Measurements from ENCODE around the gene RAP1GAP2.

Gene RAP1GAP2

DNA sequence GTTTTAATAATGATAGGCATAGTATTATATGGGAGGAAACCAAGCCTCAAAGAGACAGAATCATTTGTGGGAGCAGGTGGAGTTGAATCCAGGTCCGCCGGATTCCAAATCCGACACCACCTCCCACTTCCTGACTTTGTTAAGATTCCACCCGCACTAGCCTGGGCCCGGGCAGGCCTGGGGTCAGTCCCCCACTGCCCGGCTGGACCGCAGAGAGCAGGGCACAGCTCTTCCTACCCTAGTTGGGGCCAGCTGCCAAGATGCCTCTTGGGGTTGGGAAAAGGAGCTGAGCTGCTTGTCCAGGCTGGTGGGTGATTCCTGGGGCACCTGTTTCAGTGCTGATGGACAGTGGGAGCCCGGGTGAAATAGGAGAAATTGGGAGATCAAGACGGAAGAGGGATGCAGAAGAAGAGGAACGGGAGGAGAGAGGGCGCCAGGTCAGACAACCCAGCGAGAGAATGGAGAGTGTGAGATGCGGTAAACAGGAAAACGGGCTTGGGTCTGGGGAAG lies 213.2 kb downstream of the RAP1GAP2 start:
- no peak for DNase-seq
- H3K27me3 ChIP-seq (ENCODE audit: insufficient read depth, low read depth, severe bottlenecking) = no peaks in the 10 kb centered on the region
- TF ChIP-seq, protein P1, sequence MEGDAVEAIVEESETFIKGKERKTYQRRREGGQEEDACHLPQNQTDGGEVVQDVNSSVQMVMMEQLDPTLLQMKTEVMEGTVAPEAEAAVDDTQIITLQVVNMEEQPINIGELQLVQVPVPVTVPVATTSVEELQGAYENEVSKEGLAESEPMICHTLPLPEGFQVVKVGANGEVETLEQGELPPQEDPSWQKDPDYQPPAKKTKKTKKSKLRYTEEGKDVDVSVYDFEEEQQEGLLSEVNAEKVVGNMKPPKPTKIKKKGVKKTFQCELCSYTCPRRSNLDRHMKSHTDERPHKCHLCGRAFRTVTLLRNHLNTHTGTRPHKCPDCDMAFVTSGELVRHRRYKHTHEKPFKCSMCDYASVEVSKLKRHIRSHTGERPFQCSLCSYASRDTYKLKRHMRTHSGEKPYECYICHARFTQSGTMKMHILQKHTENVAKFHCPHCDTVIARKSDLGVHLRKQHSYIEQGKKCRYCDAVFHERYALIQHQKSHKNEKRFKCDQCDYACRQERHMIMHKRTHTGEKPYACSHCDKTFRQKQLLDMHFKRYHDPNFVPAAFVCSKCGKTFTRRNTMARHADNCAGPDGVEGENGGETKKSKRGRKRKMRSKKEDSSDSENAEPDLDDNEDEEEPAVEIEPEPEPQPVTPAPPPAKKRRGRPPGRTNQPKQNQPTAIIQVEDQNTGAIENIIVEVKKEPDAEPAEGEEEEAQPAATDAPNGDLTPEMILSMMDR (IDR thresholded peaks at IDR 0.05; ENCODE audit: low read depth, low read length) = no peak
- peaks cover 51% of the 10 kb centered on the region for H3K36me3 ChIP-seq
- no peak overlapping the region for H3K4me3 ChIP-seq (ENCODE audit: low read depth, low read length)
- H3K9me3 ChIP-seq (ENCODE audit: severe bottlenecking) = no peaks in the 10 kb centered on the region
- no peak overlapping the region for H3K27ac ChIP-seq

DNA sequence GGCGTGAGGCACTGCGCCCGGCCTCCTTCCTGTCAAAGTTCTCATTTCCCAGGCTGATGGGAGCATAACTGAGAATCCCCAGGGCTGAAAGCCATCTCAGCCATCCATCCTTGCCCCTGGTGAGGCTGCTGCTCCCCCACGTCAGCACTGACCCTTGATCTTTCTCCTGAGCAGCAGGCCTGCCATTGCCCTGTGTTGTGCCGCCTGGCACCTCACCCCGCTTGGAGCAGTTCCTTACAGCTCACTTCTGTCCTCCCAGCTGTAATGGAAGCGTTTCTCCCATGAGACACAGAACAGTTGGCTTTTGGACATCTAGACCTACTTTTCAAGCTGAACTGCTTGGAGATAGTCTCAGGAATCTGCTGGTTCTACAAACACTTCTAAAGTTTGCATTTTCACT lies 215.7 kb downstream of the RAP1GAP2 start:
- TF ChIP-seq, protein P1 (IDR thresholded peaks at IDR 0.05; ENCODE audit: low read depth, low read length) = no peak
- H3K9me3 ChIP-seq (ENCODE audit: severe bottlenecking) = no peaks in the 10 kb centered on the region
- DNase-seq = no peak
- peaks cover 41% of the 10 kb centered on the region for H3K36me3 ChIP-seq
- H3K4me3 ChIP-seq (ENCODE audit: low read depth, low read length) = no peak overlapping the region
- no peak overlapping the region for H3K27ac ChIP-seq
- no peaks in the 10 kb centered on the region for H3K27me3 ChIP-seq (ENCODE audit: insufficient read depth, low read depth, severe bottlenecking)

DNA sequence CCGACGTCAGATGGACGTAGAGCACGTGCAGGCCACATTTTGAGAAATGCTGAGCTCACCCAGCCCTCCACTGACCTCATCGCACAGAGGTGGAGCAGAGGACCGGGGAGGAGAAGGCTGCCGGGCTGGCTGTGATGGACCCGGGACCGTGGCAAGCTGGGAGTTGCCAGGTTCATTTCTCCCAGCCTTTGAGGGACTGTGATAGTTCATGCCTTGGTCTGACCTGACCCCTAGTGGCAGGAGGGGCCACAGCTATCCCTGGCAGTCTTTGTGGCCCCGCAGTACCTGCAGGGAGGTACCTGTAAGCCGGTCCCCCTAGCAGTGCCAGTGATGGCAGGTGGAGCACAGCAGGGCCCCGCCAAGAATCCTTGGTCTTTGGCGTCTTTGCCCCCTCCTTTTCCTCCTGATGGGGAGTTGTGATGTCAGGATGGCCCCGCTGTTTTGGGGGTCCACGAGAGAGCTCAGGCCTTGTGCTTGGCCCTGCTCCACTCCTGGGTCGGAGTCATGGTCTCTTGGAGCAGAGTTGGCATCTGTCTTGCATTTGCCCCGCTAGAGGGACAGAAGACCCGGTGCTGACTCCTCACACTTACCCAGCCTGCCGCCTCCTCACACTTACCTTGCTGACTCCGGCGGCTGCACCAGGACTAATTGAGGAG lies 216.8 kb downstream of the RAP1GAP2 start:
- TF ChIP-seq, protein P1 (IDR thresholded peaks at IDR 0.05; ENCODE audit: low read depth, low read length) = peak; percentile 88
- Histone ChIP-seq H3K4me3 (ENCODE audit: low read depth, low read length) (no peak overlapping the region), H3K36me3 (peaks cover 30% of the 10 kb centered on the region), H3K27me3 (ENCODE audit: insufficient read depth, low read depth, severe bottlenecking) (no peaks in the 10 kb centered on the region), H3K27ac (no peak overlapping the region), H3K9me3 (ENCODE audit: severe bottlenecking) (no peaks in the 10 kb centered on the region)
- DNase-seq = peak; percentile 68

DNA sequence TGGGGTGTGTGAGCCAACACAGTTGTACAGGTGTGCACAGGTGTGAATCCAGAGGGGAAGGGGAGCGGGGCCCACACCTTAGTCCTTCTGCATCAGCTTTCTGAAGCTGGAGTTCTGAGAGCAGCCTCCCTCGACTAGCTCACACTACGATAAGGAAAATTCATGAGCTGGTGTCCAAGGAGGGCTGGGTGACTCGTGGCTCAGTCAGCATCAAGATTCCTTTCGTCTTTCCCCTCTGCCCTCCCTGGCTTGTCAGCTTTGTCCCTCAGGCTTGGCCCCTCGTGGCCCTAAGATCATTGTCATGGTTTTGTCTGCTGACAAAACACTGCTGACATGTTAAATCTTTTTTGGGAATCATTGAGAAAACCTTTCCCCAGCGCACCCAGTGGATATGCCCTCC lies 219.7 kb downstream of the RAP1GAP2 start:
- DNase-seq = no peak
- H3K36me3 ChIP-seq = peaks cover 37% of the 10 kb centered on the region
- H3K9me3 ChIP-seq (ENCODE audit: severe bottlenecking) = no peaks in the 10 kb centered on the region
- no peak overlapping the region for H3K27ac ChIP-seq
- TF ChIP-seq, protein P1 (IDR thresholded peaks at IDR 0.05; ENCODE audit: low read depth, low read length) = no peak
- no peak overlapping the region for H3K4me3 ChIP-seq (ENCODE audit: low read depth, low read length)
- H3K27me3 ChIP-seq (ENCODE audit: insufficient read depth, low read depth, severe bottlenecking) = no peaks in the 10 kb centered on the region

DNA sequence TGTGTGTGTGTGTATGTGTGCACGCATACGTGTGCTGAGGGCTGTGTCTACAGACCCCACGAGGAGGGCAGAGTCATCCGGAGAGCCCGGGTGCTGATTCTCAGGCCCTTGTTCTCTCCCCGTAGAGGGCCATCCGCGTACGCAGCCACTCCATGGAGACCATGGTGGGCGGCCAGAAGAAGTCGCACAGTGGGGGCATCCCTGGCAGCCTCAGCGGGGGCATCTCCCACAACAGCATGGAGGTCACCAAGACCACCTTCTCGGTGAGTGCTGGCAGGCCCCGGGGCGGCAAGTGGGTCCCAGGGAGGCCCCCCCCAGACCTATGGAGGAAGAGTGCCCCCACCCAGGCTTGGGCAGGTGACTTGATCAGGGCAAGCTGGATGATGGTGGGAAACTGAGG lies 221.7 kb downstream of the RAP1GAP2 start:
- DNase-seq = no peak
- Histone ChIP-seq H3K27ac (no peak overlapping the region), H3K9me3 (ENCODE audit: severe bottlenecking) (peaks cover 3% of the 10 kb centered on the region), H3K27me3 (ENCODE audit: insufficient read depth, low read depth, severe bottlenecking) (no peaks in the 10 kb centered on the region), H3K4me3 (ENCODE audit: low read depth, low read length) (no peak overlapping the region), H3K36me3 (peaks cover 44% of the 10 kb centered on the region)
- TF ChIP-seq, protein P1 (IDR thresholded peaks at IDR 0.05; ENCODE audit: low read depth, low read length) = no peak

DNA sequence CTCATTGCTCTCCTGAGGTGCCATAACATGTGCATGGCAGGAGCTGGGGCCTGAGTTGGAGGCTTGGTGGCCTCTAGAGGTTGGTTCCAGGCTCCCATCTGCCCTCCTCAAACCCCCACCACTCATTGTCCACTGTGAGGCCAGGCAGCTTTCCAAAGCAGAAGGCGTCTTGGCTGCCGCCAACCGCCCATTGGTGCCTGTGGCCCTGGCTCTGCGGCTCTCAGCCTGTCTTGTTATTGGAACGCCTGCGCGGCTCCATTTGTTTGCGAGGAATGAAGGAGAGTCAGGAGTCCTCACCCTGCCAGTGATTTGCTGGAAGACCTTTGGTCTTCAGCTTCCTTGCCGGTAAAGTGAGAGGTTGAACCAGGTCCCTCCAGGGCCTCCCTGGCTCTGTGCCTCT lies 223.5 kb downstream of the RAP1GAP2 start:
- no peak overlapping the region for H3K4me3 ChIP-seq (ENCODE audit: low read depth, low read length)
- TF ChIP-seq, protein P1 (IDR thresholded peaks at IDR 0.05; ENCODE audit: low read depth, low read length) = no peak
- no peak overlapping the region for H3K27ac ChIP-seq
- H3K36me3 ChIP-seq = peaks cover 50% of the 10 kb centered on the region
- no peaks in the 10 kb centered on the region for H3K27me3 ChIP-seq (ENCODE audit: insufficient read depth, low read depth, severe bottlenecking)
- H3K9me3 ChIP-seq (ENCODE audit: severe bottlenecking) = peaks cover 9% of the 10 kb centered on the region
- DNase-seq = no peak
